Stomach (tissue), 9 donors: Measurements from ENCODE around the gene ARHGAP15. TPM values are rescaled to one million over a fixed set of nuclear protein-coding genes. Genes with fewer than 3 reads are reported as not detected.
A peak's percentile ranks its signal among the peaks of the same experiment; 100 is the strongest.

Source experiments
- DNase-seq, 2 donors: peaks; one replicate each; pipeline versions ENCODE4 v3.0.0 to v3.0.0-alpha.2; 2013 to 2019
- H3K27ac ChIP-seq, 5 donors: fragments of 200-600 bp in 4 of 5; sonication (generic) in 4 of 5; one replicate each; pipeline ENCODE4 v1.5.1; 2013 to 2019; ENCODE audit warnings: mild to moderate bottlenecking in 1 of 5, moderate library complexity in 1 of 5
- H3K27me3 ChIP-seq, 3 donors: fragments of 200-600 bp; sonication (generic); one replicate each; pipeline ENCODE4 v1.5.1; 2017 to 2019; ENCODE audit warnings: mixed run types in 1 of 3
- H3K36me3 ChIP-seq, 4 donors: fragments of 200-600 bp; sonication (generic); 1 replicate in 3 of 4; 2 replicates in 1 of 4; pipeline ENCODE4 v1.5.1; 2016 to 2019
- H3K4me1 ChIP-seq, 4 donors: fragments of 200-600 bp; sonication (generic); one replicate each; pipeline ENCODE4 v1.5.1; 2016 to 2019
- H3K4me3 ChIP-seq, 4 donors: fragments of 200-600 bp; sonication (generic) in 3 of 4; one replicate each; pipeline ENCODE4 v1.5.1; 2016 to 2019; ENCODE audit warnings: mild to moderate bottlenecking in 1 of 4
- H3K9me3 ChIP-seq, 4 donors: fragments of 200-600 bp; sonication (generic); one replicate each; pipeline ENCODE4 v1.5.1; 2016 to 2019
- EP300 ChIP-seq: sonication (generic); formaldehyde crosslinking; IDR thresholded peaks from one replicate; pipeline ENCODE4 v1.6.1; 2017; ENCODE audit warnings: antibody characterized with exemption
- POLR2A ChIP-seq, 4 donors: fragments of 450-650 bp; IDR thresholded peaks; one replicate each; pipeline ENCODE4 v1.6.1; 2016; ENCODE audit warnings: antibody characterized with exemption in 4 of 4, control low read depth in 2 of 4, mild to moderate bottlenecking in 1 of 4, moderate library complexity in 1 of 4
- POLR2AphosphoS5 ChIP-seq, 3 donors: sonication (generic); formaldehyde crosslinking; IDR thresholded peaks; one replicate each; pipeline ENCODE4 v1.6.1; 2016; ENCODE audit warnings: antibody characterized with exemption in 3 of 3
- WGBS, 5 donors: extraction: QIAGEN DNeasy Blood & Tissue Kit in 3 of 5; methylation state at CpG; one replicate each; pipeline versions ENCODE4 v1.1.5 to v1.1.7; 2013 to 2018; 5-methylcytosine and 5-hydroxymethylcytosine counted together
- intact Hi-C: fragments of 100-400 bp; cut with DNase I; formaldehyde crosslinking; loops from one replicate; pipeline ENCODE4 v1.15.1; 2023; ENCODE audit warnings: low total_unique reads
- polyA plus RNA-seq, 3 donors: library from polyadenylated mRNA; stranded (reverse); fragments of 200-250 nt; gene quantifications; one replicate each; pipeline ENCODE4 v1.2.3, GENCODE V29; 2013
- total RNA-seq, 5 donors: library from RNA; depleted of rRNA; stranded (reverse); fragments of >200 nt; gene quantifications; one replicate each; pipeline versions ENCODE4 v1.1.0 to v1.2.3, GENCODE V29; 2014 to 2016
- TF ChIP-seq, protein P1 (sequence below), 7 experiments: fragments of 450-650 bp in 4 of 7; fragments of 200-600 bp in 3 of 7; sonication (generic) in 3 of 7; IDR thresholded peaks; one replicate each; pipeline ENCODE4 v1.5.1; 2016 to 2019; ENCODE audit warnings: antibody characterized with exemption in 7 of 7, control low read depth in 2 of 7, mild to moderate bottlenecking in 1 of 7
- donor health status: healthy with polysubstance abuse.
- donor health status: Bipolar disorder and iron deficiency.
- donor health status: healthy.

ARHGAP15 gene
- total and polyA plus RNA-seq, 8 donors: 1.8 to 66.3 (median 6.8) TPM; not detected in 1

- no peak overlapping the region for H3K4me3 ChIP-seq
- peaks cover 0 to 13% (median 5%) of the 10 kb centered on the region in 4 donors for H3K4me1 ChIP-seq
- H3K36me3 ChIP-seq: no peaks in the 10 kb centered on the region
- no peak for TF ChIP-seq POLR2AphosphoS5 (IDR thresholded peaks at IDR 0.05)
- TF ChIP-seq POLR2A (IDR thresholded peaks at IDR 0.05): no peak
- TF ChIP-seq, protein P1, sequence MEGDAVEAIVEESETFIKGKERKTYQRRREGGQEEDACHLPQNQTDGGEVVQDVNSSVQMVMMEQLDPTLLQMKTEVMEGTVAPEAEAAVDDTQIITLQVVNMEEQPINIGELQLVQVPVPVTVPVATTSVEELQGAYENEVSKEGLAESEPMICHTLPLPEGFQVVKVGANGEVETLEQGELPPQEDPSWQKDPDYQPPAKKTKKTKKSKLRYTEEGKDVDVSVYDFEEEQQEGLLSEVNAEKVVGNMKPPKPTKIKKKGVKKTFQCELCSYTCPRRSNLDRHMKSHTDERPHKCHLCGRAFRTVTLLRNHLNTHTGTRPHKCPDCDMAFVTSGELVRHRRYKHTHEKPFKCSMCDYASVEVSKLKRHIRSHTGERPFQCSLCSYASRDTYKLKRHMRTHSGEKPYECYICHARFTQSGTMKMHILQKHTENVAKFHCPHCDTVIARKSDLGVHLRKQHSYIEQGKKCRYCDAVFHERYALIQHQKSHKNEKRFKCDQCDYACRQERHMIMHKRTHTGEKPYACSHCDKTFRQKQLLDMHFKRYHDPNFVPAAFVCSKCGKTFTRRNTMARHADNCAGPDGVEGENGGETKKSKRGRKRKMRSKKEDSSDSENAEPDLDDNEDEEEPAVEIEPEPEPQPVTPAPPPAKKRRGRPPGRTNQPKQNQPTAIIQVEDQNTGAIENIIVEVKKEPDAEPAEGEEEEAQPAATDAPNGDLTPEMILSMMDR (IDR thresholded peaks at IDR 0.05): no peak
- no peak for TF ChIP-seq EP300
- DNase-seq: no peak
- intact Hi-C loops: no loop called here
- no peak overlapping the region for H3K27ac ChIP-seq
- H3K9me3 ChIP-seq: no peaks in the 10 kb centered on the region
- H3K27me3 ChIP-seq: no peaks in the 10 kb centered on the region
These were observed 612.0 kb downstream of the ARHGAP15 start for GRCh38 chr2:143741205-143741604.

DNA sequence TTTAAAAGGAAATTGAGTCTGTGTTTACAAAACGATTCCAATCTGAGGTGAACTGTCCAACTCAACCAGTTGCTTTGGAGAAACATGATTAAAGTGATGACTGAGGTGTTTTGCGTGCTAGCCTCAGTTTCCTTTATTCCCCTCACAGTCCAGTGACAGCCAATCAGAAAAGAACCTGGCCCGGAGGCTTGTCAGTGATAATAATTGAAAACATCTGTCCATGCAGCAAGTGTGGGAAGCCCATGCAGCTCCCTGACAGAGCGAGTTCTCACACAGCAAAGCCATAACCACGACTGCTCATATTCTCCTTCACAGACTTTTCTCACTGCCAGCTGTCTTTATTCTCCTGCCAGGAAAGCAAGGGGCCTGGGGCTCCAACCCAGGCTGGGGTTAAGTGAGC, 613.4 kb downstream of the ARHGAP15 start:
- H3K36me3 ChIP-seq: no peaks in the 10 kb centered on the region
- WGBS, 5 donors: 59 to 73% (median 61%) methylated on average over 5 of the region's 5 CpGs
- H3K27ac ChIP-seq: no peak overlapping the region
- intact Hi-C loops: no loop called here
- TF ChIP-seq POLR2AphosphoS5 (IDR thresholded peaks at IDR 0.05) (no peak), POLR2A (IDR thresholded peaks at IDR 0.05) (no peak), EP300 (no peak)
- TF ChIP-seq, protein P1 (IDR thresholded peaks at IDR 0.05): no peak
- no peaks in the 10 kb centered on the region for H3K9me3 ChIP-seq
- no peak overlapping the region for H3K4me3 ChIP-seq
- peaks cover 0 to 13% (median 5%) of the 10 kb centered on the region in 4 donors for H3K4me1 ChIP-seq
- H3K27me3 ChIP-seq: no peaks in the 10 kb centered on the region
- no peak for DNase-seq

- WGBS, 5 donors: 89 to 97% (median 91%) methylated on average over 2 of the region's 2 CpGs
- intact Hi-C loops: no loop called here
- H3K27me3 ChIP-seq: no peaks in the 10 kb centered on the region
These were observed 614.9 kb downstream of the ARHGAP15 start for GRCh38 chr2:143744114-143744513.

DNA sequence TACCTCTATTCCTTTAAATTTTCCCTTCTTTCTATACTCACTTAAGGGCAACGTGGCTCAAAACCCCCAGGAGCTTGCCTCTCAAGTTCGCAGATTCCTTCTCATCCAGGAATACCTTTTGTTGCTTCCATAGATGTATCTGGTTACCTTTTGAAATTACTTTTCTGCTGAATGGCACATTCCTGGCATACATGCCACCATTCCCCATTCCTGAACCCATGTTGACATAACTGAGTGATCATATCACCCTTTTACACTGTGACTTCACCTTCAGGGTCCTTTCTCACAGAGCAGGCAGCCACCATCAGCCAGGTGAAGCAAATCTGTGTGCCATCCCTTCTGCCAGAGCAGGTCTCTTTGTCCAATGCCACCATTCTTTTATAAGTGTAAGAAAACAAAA, 615.8 kb downstream of the ARHGAP15 start:
- Histone ChIP-seq H3K9me3 (no peaks in the 10 kb centered on the region), H3K4me1 (peaks cover 0 to 13% (median 5%) of the 10 kb centered on the region in 4 donors), H3K27me3 (no peaks in the 10 kb centered on the region), H3K4me3 (no peak overlapping the region), H3K36me3 (no peaks in the 10 kb centered on the region), H3K27ac (no peak overlapping the region)
- TF ChIP-seq EP300 (no peak), POLR2AphosphoS5 (IDR thresholded peaks at IDR 0.05) (no peak), POLR2A (IDR thresholded peaks at IDR 0.05) (no peak)
- TF ChIP-seq, protein P1 (IDR thresholded peaks at IDR 0.05): no peak
- DNase-seq: no peak
- WGBS, 5 donors: 89 to 99% (median 93%) methylated on average over 2 of the region's 2 CpGs
- intact Hi-C loops: no loop called here

More at GRCh38 chr2:143744114-143744513, 614.9 kb downstream of the ARHGAP15 start:
- no peak overlapping the region for H3K27ac ChIP-seq
- peaks cover 0 to 13% (median 5%) of the 10 kb centered on the region in 4 donors for H3K4me1 ChIP-seq
- peak in 1 of 2 donors; percentile 60 for DNase-seq
- no peaks in the 10 kb centered on the region for H3K36me3 ChIP-seq
- H3K4me3 ChIP-seq: no peak overlapping the region
- H3K9me3 ChIP-seq: no peaks in the 10 kb centered on the region
- TF ChIP-seq POLR2AphosphoS5 (IDR thresholded peaks at IDR 0.05) (no peak), POLR2A (IDR thresholded peaks at IDR 0.05) (no peak), EP300 (no peak)
- TF ChIP-seq, protein P1 (IDR thresholded peaks at IDR 0.05): no peak
